ENCODE data around the gene NOP53. TPM values are rescaled to one million over a fixed set of nuclear protein-coding genes. Genes with fewer than 3 reads are reported as not detected.
"Not testable (repeated sequence)": the region's sequence is repeated elsewhere in the genome, so short reads cannot be mapped to it uniquely, and the experiment has no call there.

NOP53 gene
- total RNA-seq, 2 experiments from 2014 or later: 212 to 296 TPM

DNA sequence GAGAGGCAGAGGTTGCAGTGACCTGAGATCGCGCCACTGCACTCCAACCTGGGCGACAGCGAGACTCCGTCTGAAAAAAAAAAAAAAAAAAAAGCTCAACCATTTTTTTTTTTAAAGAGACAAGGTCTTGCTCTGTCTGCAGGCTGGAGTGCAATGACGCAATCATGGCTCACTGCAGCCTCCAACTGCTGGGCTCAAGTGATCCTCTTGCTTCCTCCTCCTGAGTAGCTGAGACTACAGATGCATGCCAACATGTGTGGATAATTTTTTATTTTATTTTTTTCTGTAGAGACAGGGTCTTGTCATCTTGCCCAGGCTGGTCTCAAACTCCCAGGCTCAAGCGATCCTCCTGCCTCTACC, 21.8 kb upstream of the NOP53 start:
- TF ChIP-seq, protein P1, sequence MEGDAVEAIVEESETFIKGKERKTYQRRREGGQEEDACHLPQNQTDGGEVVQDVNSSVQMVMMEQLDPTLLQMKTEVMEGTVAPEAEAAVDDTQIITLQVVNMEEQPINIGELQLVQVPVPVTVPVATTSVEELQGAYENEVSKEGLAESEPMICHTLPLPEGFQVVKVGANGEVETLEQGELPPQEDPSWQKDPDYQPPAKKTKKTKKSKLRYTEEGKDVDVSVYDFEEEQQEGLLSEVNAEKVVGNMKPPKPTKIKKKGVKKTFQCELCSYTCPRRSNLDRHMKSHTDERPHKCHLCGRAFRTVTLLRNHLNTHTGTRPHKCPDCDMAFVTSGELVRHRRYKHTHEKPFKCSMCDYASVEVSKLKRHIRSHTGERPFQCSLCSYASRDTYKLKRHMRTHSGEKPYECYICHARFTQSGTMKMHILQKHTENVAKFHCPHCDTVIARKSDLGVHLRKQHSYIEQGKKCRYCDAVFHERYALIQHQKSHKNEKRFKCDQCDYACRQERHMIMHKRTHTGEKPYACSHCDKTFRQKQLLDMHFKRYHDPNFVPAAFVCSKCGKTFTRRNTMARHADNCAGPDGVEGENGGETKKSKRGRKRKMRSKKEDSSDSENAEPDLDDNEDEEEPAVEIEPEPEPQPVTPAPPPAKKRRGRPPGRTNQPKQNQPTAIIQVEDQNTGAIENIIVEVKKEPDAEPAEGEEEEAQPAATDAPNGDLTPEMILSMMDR (conservative IDR thresholded peaks at IDR 0.05; ENCODE audit: low read length): no peak
- no peak for TF ChIP-seq EZH2phosphoT487 (IDR thresholded peaks at IDR 0.05; ENCODE audit: borderline replicate concordance, low read depth, low read length)
- Histone ChIP-seq H3K9me3 (ENCODE audit: low read length) (no peaks in the 10 kb centered on the region), H3K79me2 (ENCODE audit: insufficient read depth, low read depth, low read length) (no peaks in the 10 kb centered on the region), H3K4me2 (ENCODE audit: low read length) (no peak overlapping the region), H2AFZ (ENCODE audit: low read length) (no peak overlapping the region), H3K9me2 (ENCODE audit: insufficient read depth, low read length) (no peaks in the 10 kb centered on the region), H3K4me1 (ENCODE audit: insufficient read depth, low read length, poor library complexity, severe bottlenecking) (no peaks in the 10 kb centered on the region), H4K20me1 (ENCODE audit: insufficient read depth, low read length) (no peaks in the 10 kb centered on the region), H3K36me3 (ENCODE audit: insufficient read depth, low read length) (no peaks in the 10 kb centered on the region), H3K27ac (ENCODE audit: low read depth, low read length, poor library complexity, severe bottlenecking) (no peak overlapping the region), H3K4me3 (ENCODE audit: low read depth, low read length, poor library complexity, severe bottlenecking) (no peak overlapping the region)
- no TSS peak for BruUV-seq (replicated peaks)
- DNase-seq (ENCODE audit: low spot score): no peak
- ChIA-PET POLR2A (interaction anchor here (0.6 to 0.7 kb wide), 6 partner anchors 52 to 1282 kb away, joined by 3 to 11 read pairs (median 4); no protein-coding TSS in a partner anchor), CTCF (ENCODE audit: unreplicated experiment) (interaction anchor here (0.5 to 0.6 kb wide), 2 partner anchors 39 to 1696 kb away, joined by 3 to 6 read pairs; no protein-coding TSS in a partner anchor)
- intact Hi-C loops (cut with micrococcal nuclease; ENCODE audit: unreplicated experiment): no loop called here

DNA sequence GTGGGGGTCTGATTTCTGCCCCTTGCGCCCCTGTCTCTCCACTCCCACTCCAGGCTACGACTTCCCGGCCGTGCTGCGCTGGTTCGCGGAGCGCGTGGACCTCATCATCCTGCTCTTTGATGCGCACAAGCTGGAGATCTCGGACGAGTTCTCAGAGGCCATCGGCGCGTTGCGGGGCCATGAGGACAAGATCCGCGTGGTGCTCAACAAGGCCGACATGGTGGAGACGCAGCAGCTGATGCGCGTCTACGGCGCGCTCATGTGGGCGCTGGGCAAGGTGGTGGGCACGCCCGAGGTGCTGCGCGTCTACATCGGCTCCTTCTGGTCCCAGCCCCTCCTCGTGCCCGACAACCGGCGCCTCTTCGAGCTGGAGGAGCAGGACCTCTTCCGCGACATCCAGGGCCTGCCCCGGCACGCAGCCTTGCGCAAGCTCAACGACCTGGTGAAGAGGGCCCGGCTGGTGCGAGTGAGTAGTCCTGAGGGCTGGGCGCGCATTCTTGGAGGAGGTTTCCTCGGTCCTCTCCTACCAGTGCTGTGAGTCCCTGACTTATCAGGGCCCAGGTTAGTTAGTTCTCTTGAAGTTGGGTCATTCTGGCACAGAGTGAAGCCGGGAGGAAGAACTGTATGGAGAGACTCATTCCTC, 19.5 kb upstream of the NOP53 start:
- H3K9me3 ChIP-seq (ENCODE audit: low read length): no peaks in the 10 kb centered on the region
- H3K4me2 ChIP-seq (ENCODE audit: low read length): no peak overlapping the region
- H3K27ac ChIP-seq (ENCODE audit: low read depth, low read length, poor library complexity, severe bottlenecking): no peak overlapping the region
- no peaks in the 10 kb centered on the region for H3K9me2 ChIP-seq (ENCODE audit: insufficient read depth, low read length)
- no peaks in the 10 kb centered on the region for H4K20me1 ChIP-seq (ENCODE audit: insufficient read depth, low read length)
- POLR2A ChIA-PET: no interaction called here
- CTCF ChIA-PET (ENCODE audit: unreplicated experiment): no interaction called here
- H3K36me3 ChIP-seq (ENCODE audit: insufficient read depth, low read length): no peaks in the 10 kb centered on the region
- TF ChIP-seq, protein P1 (conservative IDR thresholded peaks at IDR 0.05; ENCODE audit: low read length): no peak
- no peak for TF ChIP-seq EZH2phosphoT487 (IDR thresholded peaks at IDR 0.05; ENCODE audit: borderline replicate concordance, low read depth, low read length)
- no peaks in the 10 kb centered on the region for H3K4me1 ChIP-seq (ENCODE audit: insufficient read depth, low read length, poor library complexity, severe bottlenecking)
- intact Hi-C loops (cut with micrococcal nuclease; ENCODE audit: unreplicated experiment): no loop called here
- H3K79me2 ChIP-seq (ENCODE audit: insufficient read depth, low read depth, low read length): no peaks in the 10 kb centered on the region
- no peak overlapping the region for H3K4me3 ChIP-seq (ENCODE audit: low read depth, low read length, poor library complexity, severe bottlenecking)
- H2AFZ ChIP-seq (ENCODE audit: low read length): no peak overlapping the region
- DNase-seq (ENCODE audit: low spot score): no peak
- no TSS peak for BruUV-seq (replicated peaks)

DNA sequence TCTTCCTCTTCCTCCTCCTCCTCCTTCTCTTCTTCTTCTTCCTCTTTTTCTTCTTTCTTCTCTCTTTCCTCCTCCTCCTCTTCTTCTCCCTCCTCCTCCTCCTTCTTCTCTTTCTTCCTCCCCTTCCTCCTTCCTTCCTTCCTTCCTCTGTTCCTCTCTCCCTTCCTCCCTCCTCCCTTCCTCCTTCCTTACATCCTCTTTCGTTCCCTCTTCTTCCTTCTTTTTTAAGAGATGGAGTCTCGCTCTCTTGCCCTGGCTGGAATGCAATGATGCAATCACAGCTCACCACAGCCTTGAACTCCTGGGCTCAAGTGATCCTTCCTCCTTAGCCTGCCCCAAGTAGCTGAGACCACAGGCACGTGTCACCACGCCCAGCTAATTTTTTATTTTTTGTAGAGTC, 18.9 kb upstream of the NOP53 start:
- no peaks in the 10 kb centered on the region for H3K36me3 ChIP-seq (ENCODE audit: insufficient read depth, low read length)
- H3K27ac ChIP-seq (ENCODE audit: low read depth, low read length, poor library complexity, severe bottlenecking): no peak overlapping the region
- no peaks in the 10 kb centered on the region for H3K9me3 ChIP-seq (ENCODE audit: low read length)
- H3K4me1 ChIP-seq (ENCODE audit: insufficient read depth, low read length, poor library complexity, severe bottlenecking): no peaks in the 10 kb centered on the region
- intact Hi-C loops (cut with micrococcal nuclease; ENCODE audit: unreplicated experiment): no loop called here
- no peak overlapping the region for H2AFZ ChIP-seq (ENCODE audit: low read length)
- ChIA-PET POLR2A (interaction anchor here (0.5 kb wide), 1 partner anchor 180 kb away, joined by 3 read pairs; no protein-coding TSS in a partner anchor), CTCF (ENCODE audit: unreplicated experiment) (no interaction called here)
- H3K9me2 ChIP-seq (ENCODE audit: insufficient read depth, low read length): no peaks in the 10 kb centered on the region
- no peaks in the 10 kb centered on the region for H4K20me1 ChIP-seq (ENCODE audit: insufficient read depth, low read length)
- no peak overlapping the region for H3K4me2 ChIP-seq (ENCODE audit: low read length)
- TF ChIP-seq EZH2phosphoT487 (IDR thresholded peaks at IDR 0.05; ENCODE audit: borderline replicate concordance, low read depth, low read length): no peak
- TF ChIP-seq, protein P1 (conservative IDR thresholded peaks at IDR 0.05; ENCODE audit: low read length): no peak
- no peak for DNase-seq (ENCODE audit: low spot score)
- H3K4me3 ChIP-seq (ENCODE audit: low read depth, low read length, poor library complexity, severe bottlenecking): no peak overlapping the region
- no TSS peak for BruUV-seq (replicated peaks)
- H3K79me2 ChIP-seq (ENCODE audit: insufficient read depth, low read depth, low read length): no peaks in the 10 kb centered on the region

DNA sequence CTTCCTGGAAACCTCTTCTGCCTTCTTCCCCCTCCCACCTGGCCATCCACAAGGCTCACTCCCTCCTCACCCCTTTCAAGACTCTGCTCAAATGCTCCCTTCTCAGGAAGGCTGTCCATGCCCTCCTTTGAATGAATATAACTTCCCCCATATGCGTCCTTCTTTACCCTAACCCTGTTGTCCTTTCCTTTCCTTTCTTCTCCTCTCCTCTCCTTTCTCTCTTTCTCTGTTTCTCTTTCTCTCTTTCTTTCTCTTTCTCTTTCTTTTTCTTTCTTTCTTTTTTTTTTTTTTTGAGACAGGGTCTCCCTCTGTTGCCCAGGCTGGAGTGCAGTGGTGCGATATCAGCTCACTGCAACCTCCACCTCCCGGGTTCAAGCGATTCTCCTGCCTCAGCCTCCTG, 17.1 kb upstream of the NOP53 start:
- H3K36me3 ChIP-seq (ENCODE audit: insufficient read depth, low read length); H3K27ac ChIP-seq (ENCODE audit: low read depth, low read length, poor library complexity, severe bottlenecking); BruUV-seq (replicated peaks); H3K9me3 ChIP-seq (ENCODE audit: low read length); CTCF ChIA-PET (ENCODE audit: unreplicated experiment); H3K9me2 ChIP-seq (ENCODE audit: insufficient read depth, low read length); H4K20me1 ChIP-seq (ENCODE audit: insufficient read depth, low read length); H3K79me2 ChIP-seq (ENCODE audit: insufficient read depth, low read depth, low read length); H3K4me2 ChIP-seq (ENCODE audit: low read length); intact Hi-C loops (cut with micrococcal nuclease; ENCODE audit: unreplicated experiment); H2AFZ ChIP-seq (ENCODE audit: low read length); H3K4me3 ChIP-seq (ENCODE audit: low read depth, low read length, poor library complexity, severe bottlenecking); H3K4me1 ChIP-seq (ENCODE audit: insufficient read depth, low read length, poor library complexity, severe bottlenecking); DNase-seq (ENCODE audit: low spot score): not testable (repeated sequence)
- POLR2A ChIA-PET: interaction anchor here (0.7 kb wide), 1 partner anchor 327 kb away, joined by 3 read pairs; no protein-coding TSS in a partner anchor

Measured in OCI-LY7 (cell line).